Small intestine (tissue), 7 donors: Measurements from ENCODE around the gene TREML4. TPM values are rescaled to one million over a fixed set of nuclear protein-coding genes. Genes with fewer than 3 reads are reported as not detected.

Experiments used
- DNase-seq, 2 donors: peaks; one replicate each; pipeline versions ENCODE4 v3.0.0 to v3.0.0-alpha.2; 2013
- FAIRE-seq: peaks from 2 replicates; lab custom pipeline; 2012; peaks lifted over from hg19 to GRCh38; lab: Jason Lieb, UNC
- H3K27ac ChIP-seq, 3 donors: one replicate each; pipeline ENCODE4 v1.5.1; 2013; ENCODE audit warnings: low read length in 2 of 3, mild to moderate bottlenecking in 2 of 3, control low read depth in 1 of 3, inconsistent platforms in 1 of 3, low read depth in 1 of 3, moderate library complexity in 1 of 3
- H3K27me3 ChIP-seq, 3 donors: one replicate each; pipeline ENCODE4 v1.6.1; 2013; ENCODE audit warnings: low read length in 3 of 3, inconsistent platforms in 1 of 3; ENCODE audit not compliant: control insufficient read depth in 3 of 3, insufficient read depth in 3 of 3
- H3K36me3 ChIP-seq, 3 donors: one replicate each; pipeline ENCODE4 v1.6.1; 2013; ENCODE audit warnings: low read length in 3 of 3, inconsistent platforms in 1 of 3, low read depth in 1 of 3, mild to moderate bottlenecking in 1 of 3, moderate library complexity in 1 of 3; ENCODE audit not compliant: control insufficient read depth in 3 of 3, insufficient read depth in 2 of 3
- H3K4me1 ChIP-seq, 3 donors: one replicate each; pipeline ENCODE4 v1.6.1; 2013; ENCODE audit warnings: low read length in 2 of 3, inconsistent platforms in 1 of 3, low read depth in 1 of 3, mild to moderate bottlenecking in 1 of 3, moderate library complexity in 1 of 3; ENCODE audit not compliant: control insufficient read depth in 3 of 3, insufficient read depth in 2 of 3
- H3K4me3 ChIP-seq, 3 donors: one replicate each; pipeline ENCODE4 v1.5.1; 2013; ENCODE audit warnings: low read length in 3 of 3, control low read depth in 1 of 3, inconsistent platforms in 1 of 3, low read depth in 1 of 3, mild to moderate bottlenecking in 1 of 3, moderate library complexity in 1 of 3
- H3K9me3 ChIP-seq, 2 donors: one replicate each; pipeline ENCODE4 v1.6.1; 2013; ENCODE audit warnings: low read depth in 1 of 2, low read length in 1 of 2; ENCODE audit not compliant: control insufficient read depth in 2 of 2, insufficient read depth in 1 of 2
- WGBS, 3 donors: extraction: QIAGEN DNeasy Blood & Tissue Kit; methylation state at CpG; one replicate each; pipeline ENCODE4 v1.1.7; 2013; 5-methylcytosine and 5-hydroxymethylcytosine counted together
- polyA plus RNA-seq, 4 donors: library from polyadenylated mRNA; stranded (reverse) in 3 of 4; unstranded in 1 of 4; fragments of 200-250 nt in 3 of 4; fragments of 120-200 nt in 1 of 4; gene quantifications; one replicate each; pipeline versions ENCODE4 v1.2.1 to v1.2.3, GENCODE V29; 2013
- donor health status: healthy with polysubstance abuse.
- donor health status: control.
- donor health status: control.
- donor health status: Bipolar disorder and iron deficiency.
- donor health status: healthy.

The TREML4 gene
- polyA plus RNA-seq, 4 donors = not detected

GRCh38 chr6:41288030-41288753 is 60.0 kb downstream of the TREML4 start:
- no peaks in the 10 kb centered on the region for H3K4me1 ChIP-seq
- H3K36me3 ChIP-seq = no peaks in the 10 kb centered on the region
- 13 to 30% (median 22%) methylated on average over 6 of the region's 6 CpGs for WGBS, 3 donors
- H3K27ac ChIP-seq = no peak overlapping the region
- no peaks in the 10 kb centered on the region for H3K9me3 ChIP-seq
- FAIRE-seq (no peak), DNase-seq (peak; percentile 53 to 77)
- H3K4me3 ChIP-seq = no peak overlapping the region
- peaks cover 0 to 3% (median 0%) of the 10 kb centered on the region in 3 donors for H3K27me3 ChIP-seq

Other genes with a start within 250 kb of the TREML4 start
- gene UNC5CL, start 189.1 kb upstream of the TREML4 start, polyA plus RNA-seq = 100 to 1,000 TPM in 1 of 4 donors, 10 to 100 TPM in 3; 31.9 to 123 (median 45.3) TPM
- gene TSPO2, start 185.9 kb upstream of the TREML4 start, polyA plus RNA-seq = 1 to 10 TPM in 3 of 4 donors, not detected in 1; 1.1 to 2.1 (median 1.9) TPM
- 1 to 10 TPM in 3 of 4 donors, under 1 TPM in 1; 0.64 to 5.1 (median 3.7) TPM for gene APOBEC2, start 175.1 kb upstream of the TREML4 start, polyA plus RNA-seq
- gene OARD1, start 156.0 kb upstream of the TREML4 start, polyA plus RNA-seq = 10 to 100 TPM; 31.3 to 78.1 (median 43.6) TPM
- gene NFYA, start 155.4 kb upstream of the TREML4 start, polyA plus RNA-seq = 10 to 100 TPM in 1 of 4 donors, 1 to 10 TPM in 3; 4.6 to 30.8 (median 7.2) TPM
- under 1 TPM in 2 of 4 donors, not detected in 2; 0.07 to 0.16 TPM for gene TREML1, start 74.0 kb upstream of the TREML4 start, polyA plus RNA-seq
- under 1 TPM in 3 of 4 donors, not detected in 1; 0.16 to 0.81 (median 0.21) TPM for gene TREM2, start 65.2 kb upstream of the TREML4 start, polyA plus RNA-seq
- gene TREML2, start 27.2 kb upstream of the TREML4 start, polyA plus RNA-seq = under 1 TPM in 3 of 4 donors, not detected in 1; 0.10 to 0.27 (median 0.13) TPM
- gene TREM1, start 58.3 kb downstream of the TREML4 start, polyA plus RNA-seq = 1 to 10 TPM in 2 of 4 donors, under 1 TPM in 1, not detected in 1; 0.04 to 1.8 (median 1.1) TPM
- under 1 TPM in 1 of 4 donors, not detected in 3; 0.65 TPM for gene NCR2, start 107.3 kb downstream of the TREML4 start, polyA plus RNA-seq